Stimulated activated CD8-positive, alpha-beta memory T cell treated with anti-CD3 and anti-CD28 coated beads, Interleukin-7, amount 100 ng/mL, for 48 hours (primary cell): Measurements from ENCODE around the gene SKA1.
"Not testable (repeated sequence)": the region's sequence is repeated elsewhere in the genome, so short reads cannot be mapped to it uniquely, and the experiment has no call there.

Source experiments
- DNase-seq, 2 donors: peaks; one replicate each; pipeline ENCODE4 v3.0.0-alpha.2; 2020; ENCODE audit warnings: low read depth in 1 of 2; ENCODE audit errors: extremely low read depth in 1 of 2

SKA1 gene

GRCh38 chr18:50393802-50394201, 19.0 kb downstream of the SKA1 start:
- DNase-seq: no peak

DNA sequence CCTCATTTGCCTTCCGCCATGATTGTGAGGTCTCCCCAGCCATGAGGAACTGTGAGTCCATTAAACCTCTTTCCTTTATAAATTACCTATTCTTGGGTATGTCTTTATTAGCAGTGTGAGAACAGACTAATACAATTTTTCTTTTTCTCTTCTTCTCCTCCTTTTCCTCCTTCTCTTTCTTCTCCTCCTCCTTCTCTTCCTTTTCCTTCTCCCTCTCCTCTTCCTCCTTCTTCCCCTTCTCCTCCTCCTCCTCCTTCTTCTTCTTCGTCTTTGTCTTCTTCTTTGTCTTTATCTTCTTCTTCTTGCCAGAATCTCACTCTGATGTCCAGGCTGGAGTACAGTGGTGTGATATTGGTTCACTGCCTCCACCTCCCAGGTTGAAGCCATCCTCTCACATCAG, 20.2 kb downstream of the SKA1 start:
- DNase-seq: no peak

- no peak for DNase-seq
Observed at GRCh38 chr18:50396005-50396660, 21.3 kb downstream of the SKA1 start.

- no peak for DNase-seq
Observed at GRCh38 chr18:50397023-50397422, 22.2 kb downstream of the SKA1 start.

DNA sequence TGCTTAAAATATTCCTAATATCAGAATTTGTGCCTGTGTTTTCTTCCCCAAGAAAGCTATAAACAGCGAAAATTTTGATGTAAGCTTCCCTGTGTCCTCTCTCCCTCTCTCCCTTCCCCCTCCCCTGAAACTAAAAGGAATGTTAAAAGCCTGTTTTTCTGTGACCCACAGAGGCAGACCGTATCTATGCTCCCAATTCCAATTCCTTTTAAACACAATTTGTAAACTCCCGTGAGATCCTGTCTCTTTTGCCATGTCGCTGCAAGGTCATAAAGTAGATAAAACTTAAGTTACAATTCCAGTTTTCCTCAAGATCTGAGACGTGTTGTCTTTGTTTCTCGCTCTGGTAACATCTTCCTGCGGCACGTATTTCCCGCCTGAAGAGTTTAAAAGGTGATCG, 23.3 kb downstream of the SKA1 start:
- no peak for DNase-seq

GRCh38 chr18:50398947-50399346, 24.1 kb downstream of the SKA1 start:
- DNase-seq: no peak

DNA sequence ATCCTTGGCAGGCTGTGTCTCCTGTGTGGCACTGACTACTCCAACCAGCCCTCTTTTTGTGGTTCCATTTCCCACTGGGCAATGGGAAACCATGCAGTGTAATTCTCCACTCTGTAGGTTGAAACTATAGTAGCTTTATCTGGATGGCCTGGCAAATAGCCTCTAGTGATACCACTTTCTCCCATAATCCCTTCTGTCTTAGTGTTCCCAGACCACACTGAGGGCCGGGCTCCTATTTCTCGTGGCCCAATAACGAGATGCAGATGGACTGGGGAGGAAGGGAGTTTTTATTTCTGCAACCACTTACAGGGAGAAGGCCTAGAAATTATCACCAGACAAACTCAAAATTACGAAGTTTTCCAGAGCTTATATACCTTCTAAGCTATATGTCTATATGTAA, 24.7 kb downstream of the SKA1 start:
- DNase-seq: no peak

DNA sequence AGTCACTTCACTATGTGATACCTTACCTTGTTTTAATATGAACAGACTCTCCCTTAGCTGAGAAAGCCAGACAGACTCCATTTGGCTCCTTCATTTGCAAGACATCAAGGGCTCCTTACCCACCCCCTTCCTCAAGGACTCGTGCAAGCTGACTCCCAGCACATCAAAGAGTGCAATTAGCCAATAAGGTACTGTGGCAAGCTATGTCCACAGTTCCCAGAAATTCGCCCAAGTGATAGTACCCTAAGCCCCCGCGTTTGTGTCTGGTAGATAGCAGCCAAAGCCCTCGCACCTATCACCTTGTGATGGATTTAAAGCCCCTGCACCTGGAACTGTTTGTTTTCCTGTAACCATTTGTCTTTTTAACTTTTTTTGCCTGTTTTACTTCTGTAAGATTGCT, 25.6 kb downstream of the SKA1 start:
- not testable (repeated sequence) for DNase-seq

DNA sequence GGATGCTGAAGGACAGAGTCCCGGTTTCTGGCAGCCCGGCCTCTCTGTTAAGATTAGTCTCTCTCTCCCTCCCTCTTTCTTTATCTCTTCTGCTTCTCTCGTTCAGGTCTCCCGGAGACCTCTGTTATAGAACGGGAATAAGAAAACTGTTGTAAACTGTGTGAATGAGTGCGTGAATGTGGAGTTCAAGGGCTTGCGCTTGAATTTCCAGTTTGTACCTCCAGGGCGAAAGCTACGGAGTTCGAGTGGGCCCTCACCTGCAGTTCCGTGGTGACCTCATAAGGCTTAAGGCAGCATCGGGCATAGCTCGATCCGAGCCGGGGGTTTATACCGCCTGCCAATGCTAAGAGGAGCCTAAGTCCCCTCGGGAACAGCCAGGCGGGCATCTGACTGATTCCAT, 26.4 kb downstream of the SKA1 start:
- DNase-seq: no peak

GRCh38 chr18:50401888-50402287, 27.0 kb downstream of the SKA1 start:
- DNase-seq: peak in 1 of 2 donors; percentile 18

- not testable (repeated sequence) for DNase-seq
Observed at GRCh38 chr18:50404752-50405581, 30.1 kb downstream of the SKA1 start.

GRCh38 chr18:50405582-50406271, 30.9 kb downstream of the SKA1 start:
- no peak for DNase-seq

DNA sequence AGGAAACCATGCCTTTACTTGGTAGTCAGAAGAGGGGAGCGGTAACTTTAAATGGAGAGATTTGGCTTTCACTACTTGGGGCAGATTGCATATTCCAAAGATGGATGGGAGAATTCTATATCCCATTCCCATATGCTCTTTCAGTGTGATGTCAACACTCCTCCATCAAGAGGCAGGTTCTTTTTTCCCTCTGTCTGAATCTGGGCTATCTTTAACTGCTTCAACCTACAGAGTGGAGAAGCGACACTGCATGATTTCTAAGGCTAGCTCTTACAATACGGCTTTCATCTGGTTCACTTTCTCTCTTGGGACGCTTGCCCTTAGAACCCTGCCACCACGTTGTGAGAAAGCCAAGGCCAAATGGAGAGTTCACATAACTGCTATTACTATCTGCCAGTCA, 34.4 kb downstream of the SKA1 start:
- no peak for DNase-seq

GRCh38 chr18:50410008-50410407, 35.2 kb downstream of the SKA1 start:
- no peak for DNase-seq

- no peak for DNase-seq
Observed at GRCh38 chr18:50410894-50411293, 36.0 kb downstream of the SKA1 start.

GRCh38 chr18:50416832-50417231, 42.0 kb downstream of the SKA1 start:
- not testable (repeated sequence) for DNase-seq

DNA sequence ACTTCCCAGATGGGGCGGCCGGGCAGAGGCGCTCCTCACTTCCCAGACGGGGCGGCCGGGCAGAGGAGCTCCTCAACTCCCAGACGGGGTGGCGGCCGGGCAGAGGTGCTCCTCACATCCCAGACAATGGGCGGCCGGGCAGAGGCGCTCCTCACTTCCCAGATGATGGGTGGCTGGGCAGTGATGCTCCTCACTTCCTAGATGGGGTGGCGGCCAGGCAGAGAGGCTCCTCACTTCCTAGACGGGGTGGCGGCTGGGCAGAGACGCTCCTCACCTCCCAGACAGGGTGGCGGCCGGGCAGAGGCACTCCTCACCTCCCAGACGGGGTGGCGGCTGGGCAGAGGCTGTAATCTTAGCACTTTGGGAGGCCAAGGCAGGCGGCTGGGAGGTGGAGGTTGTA, 42.9 kb downstream of the SKA1 start:
- not testable (repeated sequence) for DNase-seq

GRCh38 chr18:50418650-50419049, 43.8 kb downstream of the SKA1 start:
- DNase-seq: no peak

DNA sequence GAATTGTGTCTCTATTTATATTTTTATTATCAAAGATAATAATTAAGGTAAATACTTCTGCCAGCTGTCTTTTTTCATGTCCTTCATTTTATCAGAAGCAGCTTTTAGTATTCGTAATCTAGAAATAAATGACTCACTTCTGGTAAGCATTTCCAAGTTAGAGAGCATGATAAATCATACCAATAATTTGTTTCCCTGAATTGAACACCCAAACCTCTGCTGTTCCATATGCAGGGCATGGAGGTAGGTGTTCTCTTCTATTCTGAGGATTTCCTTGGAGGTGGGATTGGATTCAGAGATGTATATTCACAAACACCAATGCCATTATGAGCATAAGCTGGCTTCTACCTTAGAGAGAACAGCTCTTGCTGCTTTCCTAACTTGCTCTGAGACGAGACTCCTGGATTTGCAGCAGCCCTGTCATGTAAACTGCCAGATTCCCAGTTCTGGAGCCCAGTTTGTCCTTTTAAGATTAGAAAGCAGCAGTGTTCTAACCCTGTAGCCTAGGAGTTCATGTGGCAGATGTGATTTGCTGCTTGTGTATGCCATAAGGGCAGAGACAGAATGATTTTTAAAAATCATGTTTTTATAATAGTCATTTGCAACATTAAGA, 47.5 kb downstream of the SKA1 start:
- no peak for DNase-seq

- DNase-seq: no peak
Observed at GRCh38 chr18:50424877-50425690, 50.2 kb downstream of the SKA1 start.

- DNase-seq: no peak
Observed at GRCh38 chr18:50427896-50428295, 53.0 kb downstream of the SKA1 start.
